ENCODE results near the gene CUL2. TPM values are rescaled to one million over a fixed set of nuclear protein-coding genes. Genes with fewer than 3 reads are reported as not detected.

Gene CUL2
- polyA plus RNA-seq, 2 donors, result 5.3 to 11.3 TPM

DNA sequence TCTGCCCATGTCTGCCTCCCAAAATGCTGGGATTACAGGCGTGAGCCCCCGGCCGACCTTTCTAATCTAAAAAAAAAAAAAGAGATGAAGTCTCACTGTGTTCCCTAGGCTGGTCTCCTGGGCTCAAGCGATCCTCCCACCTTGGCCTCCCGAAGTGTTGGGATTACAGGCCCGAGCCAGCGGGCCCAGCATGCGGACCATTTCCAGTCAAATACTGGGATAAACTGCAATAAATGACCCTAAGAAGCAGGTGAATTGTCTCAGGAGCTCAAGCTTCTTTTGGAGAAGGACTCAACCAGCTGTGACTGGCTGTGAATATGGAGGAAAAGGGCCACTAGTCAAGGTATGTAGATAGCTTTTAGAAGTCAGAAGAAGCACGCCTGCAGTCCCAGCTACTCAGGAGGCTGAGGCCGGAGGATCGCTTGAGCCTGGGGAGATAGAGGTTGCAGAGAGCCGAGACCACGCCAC, 36.0 kb upstream of the CUL2 start:
- H3K36me3 ChIP-seq (ENCODE audit: control insufficient read depth in 2 of 2, insufficient read depth in 2 of 2, low read length in 1 of 2), result no peaks in the 10 kb centered on the region
- H3K9me3 ChIP-seq (ENCODE audit: control insufficient read depth in 2 of 2, insufficient read depth in 1 of 2, low read depth in 1 of 2, low read length in 1 of 2), result no peaks in the 10 kb centered on the region
- 69 to 74% methylated on average over 13 of the region's 13 CpGs for WGBS, 2 donors
- H3K4me1 ChIP-seq (ENCODE audit: control insufficient read depth in 2 of 2, insufficient read depth in 2 of 2, low read length in 1 of 2), result peaks cover 2% of the 10 kb centered on the region in 2 donors
- no peaks in the 10 kb centered on the region for H3K27me3 ChIP-seq (ENCODE audit: control insufficient read depth in 1 of 2, insufficient read depth in 2 of 2, low read length in 2 of 2)
- H3K27ac ChIP-seq (ENCODE audit: low read depth in 2 of 2, low read length in 1 of 2), result peak overlapping the region; percentile 76 to 83
- peak overlapping the region; percentile 53 to 57 for H3K4me3 ChIP-seq (ENCODE audit: low read depth in 1 of 2, low read length in 2 of 2)

DNA sequence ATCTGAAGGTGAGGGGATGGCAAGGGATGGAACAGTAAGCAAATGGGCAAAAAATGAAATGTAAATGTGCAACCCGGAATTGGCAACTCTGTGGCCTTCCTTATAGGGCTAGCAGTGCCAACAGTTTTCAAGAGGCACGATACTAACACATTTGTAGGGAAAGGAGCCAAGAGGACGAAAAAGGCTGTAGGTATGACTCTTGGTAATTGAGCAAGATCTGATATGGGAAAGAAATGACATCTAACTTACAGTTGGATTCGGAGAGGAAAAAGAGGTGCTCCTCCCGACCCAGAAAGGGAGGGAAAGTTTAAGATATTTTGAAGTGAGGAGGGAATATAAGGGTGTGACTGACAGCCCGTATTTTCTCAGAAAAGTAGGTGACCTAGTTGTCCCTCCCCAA, 34.4 kb upstream of the CUL2 start:
- no peak overlapping the region for H3K27ac ChIP-seq (ENCODE audit: low read depth in 2 of 2, low read length in 1 of 2)
- no peaks in the 10 kb centered on the region for H3K27me3 ChIP-seq (ENCODE audit: control insufficient read depth in 1 of 2, insufficient read depth in 2 of 2, low read length in 2 of 2)
- 53 to 58% methylated on average over 6 of the region's 6 CpGs for WGBS, 2 donors
- H3K4me1 ChIP-seq (ENCODE audit: control insufficient read depth in 2 of 2, insufficient read depth in 2 of 2, low read length in 1 of 2), result peaks cover 2% of the 10 kb centered on the region in 2 donors
- no peak overlapping the region for H3K4me3 ChIP-seq (ENCODE audit: low read depth in 1 of 2, low read length in 2 of 2)
- H3K36me3 ChIP-seq (ENCODE audit: control insufficient read depth in 2 of 2, insufficient read depth in 2 of 2, low read length in 1 of 2), result no peaks in the 10 kb centered on the region
- no peaks in the 10 kb centered on the region for H3K9me3 ChIP-seq (ENCODE audit: control insufficient read depth in 2 of 2, insufficient read depth in 1 of 2, low read depth in 1 of 2, low read length in 1 of 2)

DNA sequence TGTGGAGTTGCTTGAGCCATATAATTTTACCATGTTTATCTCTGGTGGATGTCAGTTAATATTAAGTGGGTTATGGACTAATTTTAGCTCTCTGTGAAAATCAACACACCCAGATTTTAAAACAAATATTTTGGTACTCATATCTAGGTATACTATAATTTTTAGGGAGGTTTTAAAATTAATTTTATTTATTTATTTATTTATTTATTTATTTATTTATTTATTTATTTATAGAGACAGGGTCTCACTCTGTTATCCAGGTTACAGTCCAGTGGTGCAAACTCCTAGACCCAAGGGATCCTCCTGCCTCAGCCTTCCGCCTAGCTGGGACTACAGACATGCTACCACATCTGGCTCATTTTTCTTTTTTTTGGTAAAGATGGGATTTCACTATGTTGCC, 29.2 kb upstream of the CUL2 start:
- H3K4me1 ChIP-seq (ENCODE audit: control insufficient read depth in 2 of 2, insufficient read depth in 2 of 2, low read length in 1 of 2), result no peaks in the 10 kb centered on the region
- no peak overlapping the region for H3K27ac ChIP-seq (ENCODE audit: low read depth in 2 of 2, low read length in 1 of 2)
- no peaks in the 10 kb centered on the region for H3K9me3 ChIP-seq (ENCODE audit: control insufficient read depth in 2 of 2, insufficient read depth in 1 of 2, low read depth in 1 of 2, low read length in 1 of 2)
- H3K27me3 ChIP-seq (ENCODE audit: control insufficient read depth in 1 of 2, insufficient read depth in 2 of 2, low read length in 2 of 2), result no peaks in the 10 kb centered on the region
- H3K4me3 ChIP-seq (ENCODE audit: low read depth in 1 of 2, low read length in 2 of 2), result no peak overlapping the region
- H3K36me3 ChIP-seq (ENCODE audit: control insufficient read depth in 2 of 2, insufficient read depth in 2 of 2, low read length in 1 of 2), result no peaks in the 10 kb centered on the region
- 92 to 96% methylated on average over 1 of the region's 1 CpG for WGBS, 2 donors

DNA sequence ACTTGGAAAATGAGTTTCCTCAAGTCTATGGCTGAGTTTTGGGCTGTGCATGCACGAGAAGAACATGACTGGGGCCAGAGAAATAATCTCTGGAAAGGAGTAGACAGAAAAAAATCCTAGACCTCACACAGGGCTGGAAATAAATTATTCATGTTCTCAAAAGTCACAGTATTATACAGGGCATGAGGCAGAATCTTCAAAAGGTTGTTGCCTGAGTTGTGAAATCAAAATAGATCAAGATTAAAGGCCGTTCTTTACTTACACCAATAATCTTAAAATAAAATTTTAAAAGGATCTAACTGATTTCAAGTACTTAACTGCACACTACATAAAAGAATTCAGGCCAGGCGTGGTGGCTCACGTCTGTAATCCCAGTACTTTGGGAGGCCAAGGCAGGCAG, 22.4 kb upstream of the CUL2 start:
- WGBS, 2 donors, result 70 to 80% methylated on average over 4 of the region's 4 CpGs
- no peak overlapping the region for H3K27ac ChIP-seq (ENCODE audit: low read depth in 2 of 2, low read length in 1 of 2)
- H3K4me1 ChIP-seq (ENCODE audit: control insufficient read depth in 2 of 2, insufficient read depth in 2 of 2, low read length in 1 of 2), result no peaks in the 10 kb centered on the region
- H3K27me3 ChIP-seq (ENCODE audit: control insufficient read depth in 1 of 2, insufficient read depth in 2 of 2, low read length in 2 of 2), result no peaks in the 10 kb centered on the region
- H3K4me3 ChIP-seq (ENCODE audit: low read depth in 1 of 2, low read length in 2 of 2), result no peak overlapping the region
- H3K36me3 ChIP-seq (ENCODE audit: control insufficient read depth in 2 of 2, insufficient read depth in 2 of 2, low read length in 1 of 2), result no peaks in the 10 kb centered on the region
- H3K9me3 ChIP-seq (ENCODE audit: control insufficient read depth in 2 of 2, insufficient read depth in 1 of 2, low read depth in 1 of 2, low read length in 1 of 2), result no peaks in the 10 kb centered on the region

DNA sequence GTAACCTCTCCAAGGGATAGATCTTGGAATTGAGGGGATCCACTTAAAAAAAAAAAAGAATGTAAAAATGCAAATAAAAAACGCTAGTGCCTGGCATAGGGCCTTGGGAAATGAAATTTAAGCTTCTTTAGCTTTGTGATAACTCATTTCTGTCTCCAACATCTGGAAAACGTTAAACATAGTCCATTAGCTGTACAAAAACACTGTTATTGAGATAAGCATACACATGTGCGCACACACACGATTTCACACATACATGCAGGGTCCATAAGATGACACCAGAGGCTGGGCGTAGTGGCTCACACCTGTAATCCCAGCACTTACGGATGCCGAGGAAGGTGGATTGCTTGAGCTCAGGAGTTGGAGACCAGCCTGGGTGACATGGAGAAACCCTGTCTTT, 13.7 kb upstream of the CUL2 start:
- H3K4me1 ChIP-seq (ENCODE audit: control insufficient read depth in 2 of 2, insufficient read depth in 2 of 2, low read length in 1 of 2), result peaks cover 0 to 2% of the 10 kb centered on the region in 2 donors
- WGBS, 2 donors, result 61 to 63% methylated on average over 7 of the region's 7 CpGs
- H3K4me3 ChIP-seq (ENCODE audit: low read depth in 1 of 2, low read length in 2 of 2), result no peak overlapping the region
- no peaks in the 10 kb centered on the region for H3K36me3 ChIP-seq (ENCODE audit: control insufficient read depth in 2 of 2, insufficient read depth in 2 of 2, low read length in 1 of 2)
- no peaks in the 10 kb centered on the region for H3K27me3 ChIP-seq (ENCODE audit: control insufficient read depth in 1 of 2, insufficient read depth in 2 of 2, low read length in 2 of 2)
- no peaks in the 10 kb centered on the region for H3K9me3 ChIP-seq (ENCODE audit: control insufficient read depth in 2 of 2, insufficient read depth in 1 of 2, low read depth in 1 of 2, low read length in 1 of 2)
- no peak overlapping the region for H3K27ac ChIP-seq (ENCODE audit: low read depth in 2 of 2, low read length in 1 of 2)

DNA sequence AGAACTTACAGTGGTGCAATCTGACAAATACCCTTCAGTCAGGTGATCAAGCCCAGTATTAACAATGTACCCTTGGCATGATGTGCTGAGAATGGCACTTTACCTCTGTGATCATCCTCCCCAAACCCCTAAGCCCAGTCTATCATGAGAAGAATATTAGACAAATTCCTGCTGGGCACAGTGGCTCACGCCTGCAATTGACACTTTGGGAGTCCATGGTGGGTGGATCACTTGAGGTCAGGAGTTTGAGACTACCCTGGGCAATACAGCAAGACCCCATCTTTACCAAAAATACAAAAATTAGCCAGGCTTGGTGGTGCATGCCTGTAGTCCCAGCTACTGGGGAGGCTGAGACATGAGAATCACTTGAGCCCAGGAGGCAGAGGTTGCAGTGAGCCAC, 7.4 kb upstream of the CUL2 start:
- H3K27me3 ChIP-seq (ENCODE audit: control insufficient read depth in 1 of 2, insufficient read depth in 2 of 2, low read length in 2 of 2), result no peaks in the 10 kb centered on the region
- no peak overlapping the region for H3K4me3 ChIP-seq (ENCODE audit: low read depth in 1 of 2, low read length in 2 of 2)
- H3K36me3 ChIP-seq (ENCODE audit: control insufficient read depth in 2 of 2, insufficient read depth in 2 of 2, low read length in 1 of 2), result no peaks in the 10 kb centered on the region
- WGBS, 2 donors, result 76 to 86% methylated on average over 1 of the region's 1 CpG
- no peak overlapping the region for H3K27ac ChIP-seq (ENCODE audit: low read depth in 2 of 2, low read length in 1 of 2)
- no peaks in the 10 kb centered on the region for H3K4me1 ChIP-seq (ENCODE audit: control insufficient read depth in 2 of 2, insufficient read depth in 2 of 2, low read length in 1 of 2)
- H3K9me3 ChIP-seq (ENCODE audit: control insufficient read depth in 2 of 2, insufficient read depth in 1 of 2, low read depth in 1 of 2, low read length in 1 of 2), result no peaks in the 10 kb centered on the region

DNA sequence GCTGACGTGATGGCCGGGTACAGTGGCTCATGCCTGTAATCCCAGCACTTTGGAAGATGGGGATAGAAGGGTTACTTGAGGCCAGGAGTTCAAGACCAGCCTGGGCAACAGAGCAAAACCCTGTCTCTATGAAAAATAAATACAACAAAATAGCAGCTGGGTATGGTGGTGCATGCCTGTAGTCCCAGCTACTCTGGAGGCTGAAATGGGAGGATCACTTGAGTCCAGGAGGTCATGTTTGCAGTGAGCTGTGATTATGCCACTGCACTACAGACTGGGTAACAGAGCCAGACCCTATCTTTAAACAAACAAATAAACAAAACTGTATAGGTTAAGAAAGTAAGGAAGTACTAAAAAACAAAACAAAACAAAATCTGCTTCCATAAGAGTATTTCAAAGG, 6.2 kb upstream of the CUL2 start:
- Histone ChIP-seq H3K4me3 (ENCODE audit: low read depth in 1 of 2, low read length in 2 of 2) (no peak overlapping the region), H3K9me3 (ENCODE audit: control insufficient read depth in 2 of 2, insufficient read depth in 1 of 2, low read depth in 1 of 2, low read length in 1 of 2) (no peaks in the 10 kb centered on the region), H3K27me3 (ENCODE audit: control insufficient read depth in 1 of 2, insufficient read depth in 2 of 2, low read length in 2 of 2) (no peaks in the 10 kb centered on the region), H3K36me3 (ENCODE audit: control insufficient read depth in 2 of 2, insufficient read depth in 2 of 2, low read length in 1 of 2) (no peaks in the 10 kb centered on the region), H3K27ac (ENCODE audit: low read depth in 2 of 2, low read length in 1 of 2) (no peak overlapping the region), H3K4me1 (ENCODE audit: control insufficient read depth in 2 of 2, insufficient read depth in 2 of 2, low read length in 1 of 2) (no peaks in the 10 kb centered on the region)
- WGBS, 2 donors, result 79 to 84% methylated on average over 2 of the region's 2 CpGs

DNA sequence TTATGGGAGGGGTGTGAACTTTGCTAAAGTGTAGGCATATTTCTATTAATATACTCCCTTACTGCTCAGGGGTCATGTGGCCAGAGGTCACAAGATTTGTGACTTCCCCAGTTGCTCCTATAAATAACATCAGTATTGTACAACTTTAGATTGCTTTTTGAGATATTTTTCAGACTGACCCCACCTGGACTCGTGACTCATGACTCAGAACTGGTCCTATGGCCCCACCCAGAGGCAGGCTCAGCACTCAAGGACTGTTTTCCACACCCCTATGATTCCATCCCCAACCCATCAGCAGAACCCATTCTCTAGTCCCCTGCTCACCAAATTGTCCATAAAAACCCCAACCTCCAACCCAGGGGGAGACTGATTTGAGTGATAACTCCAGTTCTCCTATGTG, 2.7 kb upstream of the CUL2 start:
- peaks cover 0 to 3% of the 10 kb centered on the region in 2 donors for H3K4me1 ChIP-seq (ENCODE audit: control insufficient read depth in 2 of 2, insufficient read depth in 2 of 2, low read length in 1 of 2)
- no peaks in the 10 kb centered on the region for H3K27me3 ChIP-seq (ENCODE audit: control insufficient read depth in 1 of 2, insufficient read depth in 2 of 2, low read length in 2 of 2)
- WGBS, 2 donors, result 68 to 75% methylated on average over 1 of the region's 1 CpG
- H3K36me3 ChIP-seq (ENCODE audit: control insufficient read depth in 2 of 2, insufficient read depth in 2 of 2, low read length in 1 of 2), result no peaks in the 10 kb centered on the region
- H3K27ac ChIP-seq (ENCODE audit: low read depth in 2 of 2, low read length in 1 of 2), result no peak overlapping the region
- H3K4me3 ChIP-seq (ENCODE audit: low read depth in 1 of 2, low read length in 2 of 2), result no peak overlapping the region
- no peaks in the 10 kb centered on the region for H3K9me3 ChIP-seq (ENCODE audit: control insufficient read depth in 2 of 2, insufficient read depth in 1 of 2, low read depth in 1 of 2, low read length in 1 of 2)

DNA sequence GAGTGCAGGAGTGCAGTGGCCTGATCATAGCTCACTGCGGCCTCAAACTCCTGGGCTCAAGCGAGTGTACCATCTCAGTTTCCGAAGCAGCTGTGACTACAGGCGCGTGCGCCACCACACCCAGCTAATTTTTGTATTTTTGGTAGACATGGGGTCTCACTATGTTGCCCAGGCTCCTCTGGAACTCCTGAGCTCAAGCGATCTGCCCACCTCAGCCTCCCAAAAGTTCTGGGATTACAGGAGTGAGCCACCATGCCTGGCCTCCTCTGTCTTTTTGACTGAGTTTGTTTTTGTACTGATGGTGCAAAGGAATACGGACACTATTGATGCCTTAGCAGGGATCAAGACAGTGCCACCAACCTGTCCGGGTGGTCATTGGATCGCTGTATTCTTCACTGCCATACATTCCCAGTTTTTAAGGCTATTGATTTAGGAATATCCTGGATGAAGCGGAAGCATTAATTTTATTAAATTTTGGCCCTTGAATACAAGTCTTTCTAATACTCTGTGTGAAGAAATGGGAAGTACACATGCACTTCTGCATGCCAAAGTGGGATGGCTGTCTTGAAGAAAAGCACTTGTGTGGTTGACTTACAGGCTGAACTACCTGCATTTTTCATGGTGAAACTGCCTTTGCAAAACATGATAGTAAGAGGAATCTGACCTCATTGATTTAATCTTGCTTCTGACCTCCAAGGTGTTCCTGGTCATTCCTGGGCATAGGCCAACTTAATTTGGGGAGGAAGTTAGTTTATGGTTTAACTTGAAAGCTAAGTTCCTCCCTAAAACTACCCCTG, 2.1 kb upstream of the CUL2 start:
- no peaks in the 10 kb centered on the region for H3K36me3 ChIP-seq (ENCODE audit: control insufficient read depth in 2 of 2, insufficient read depth in 2 of 2, low read length in 1 of 2)
- H3K27ac ChIP-seq (ENCODE audit: low read depth in 2 of 2, low read length in 1 of 2), result no peak overlapping the region
- peaks cover 0 to 5% of the 10 kb centered on the region in 2 donors for H3K4me1 ChIP-seq (ENCODE audit: control insufficient read depth in 2 of 2, insufficient read depth in 2 of 2, low read length in 1 of 2)
- H3K9me3 ChIP-seq (ENCODE audit: control insufficient read depth in 2 of 2, insufficient read depth in 1 of 2, low read depth in 1 of 2, low read length in 1 of 2), result no peaks in the 10 kb centered on the region
- H3K27me3 ChIP-seq (ENCODE audit: control insufficient read depth in 1 of 2, insufficient read depth in 2 of 2, low read length in 2 of 2), result no peaks in the 10 kb centered on the region
- WGBS, 2 donors, result 96 to 97% methylated on average over 11 of the region's 11 CpGs
- H3K4me3 ChIP-seq (ENCODE audit: low read depth in 1 of 2, low read length in 2 of 2), result no peak overlapping the region

DNA sequence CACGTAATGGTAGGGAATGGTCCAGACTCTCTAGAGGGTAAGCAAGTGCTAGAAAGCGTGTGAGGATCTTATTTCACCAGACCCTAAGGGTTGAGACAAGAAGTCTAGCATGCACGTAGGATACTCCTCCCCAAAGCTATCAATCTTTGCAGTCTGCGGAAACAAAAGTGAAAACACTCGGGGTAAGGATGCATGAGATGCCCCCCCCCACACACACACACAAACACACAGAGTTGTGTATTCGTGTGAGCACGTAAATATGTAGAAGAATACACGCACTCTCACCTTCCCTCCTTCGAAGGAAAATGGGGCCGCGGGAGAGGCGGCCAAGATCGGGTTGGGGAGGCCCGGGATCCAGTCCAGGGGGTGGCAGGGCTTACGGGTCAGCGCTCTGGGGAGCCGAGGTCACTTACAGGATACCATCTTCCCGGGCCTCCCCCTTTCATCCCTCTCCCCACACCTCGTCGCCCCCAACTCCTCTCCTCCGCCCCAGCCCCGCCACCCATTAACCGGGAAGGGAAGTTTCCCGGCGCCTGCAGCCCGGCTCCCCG, 455 bp downstream of the CUL2 start:
- H3K27me3 ChIP-seq (ENCODE audit: control insufficient read depth in 1 of 2, insufficient read depth in 2 of 2, low read length in 2 of 2), result no peaks in the 10 kb centered on the region
- no peaks in the 10 kb centered on the region for H3K9me3 ChIP-seq (ENCODE audit: control insufficient read depth in 2 of 2, insufficient read depth in 1 of 2, low read depth in 1 of 2, low read length in 1 of 2)
- peak overlapping the region; percentile 77 to 86 for H3K4me3 ChIP-seq (ENCODE audit: low read depth in 1 of 2, low read length in 2 of 2)
- H3K36me3 ChIP-seq (ENCODE audit: control insufficient read depth in 2 of 2, insufficient read depth in 2 of 2, low read length in 1 of 2), result no peaks in the 10 kb centered on the region
- 1% methylated on average over 23 to 27 of the region's 27 CpGs for WGBS, 2 donors
- peak overlapping the region; percentile 97 to 99 for H3K27ac ChIP-seq (ENCODE audit: low read depth in 2 of 2, low read length in 1 of 2)
- H3K4me1 ChIP-seq (ENCODE audit: control insufficient read depth in 2 of 2, insufficient read depth in 2 of 2, low read length in 1 of 2), result peaks cover 0 to 5% of the 10 kb centered on the region in 2 donors

Measured in esophagus (tissue), 2 donors.